ENCODE results near the gene TBC1D7.

TBC1D7 gene

DNA sequence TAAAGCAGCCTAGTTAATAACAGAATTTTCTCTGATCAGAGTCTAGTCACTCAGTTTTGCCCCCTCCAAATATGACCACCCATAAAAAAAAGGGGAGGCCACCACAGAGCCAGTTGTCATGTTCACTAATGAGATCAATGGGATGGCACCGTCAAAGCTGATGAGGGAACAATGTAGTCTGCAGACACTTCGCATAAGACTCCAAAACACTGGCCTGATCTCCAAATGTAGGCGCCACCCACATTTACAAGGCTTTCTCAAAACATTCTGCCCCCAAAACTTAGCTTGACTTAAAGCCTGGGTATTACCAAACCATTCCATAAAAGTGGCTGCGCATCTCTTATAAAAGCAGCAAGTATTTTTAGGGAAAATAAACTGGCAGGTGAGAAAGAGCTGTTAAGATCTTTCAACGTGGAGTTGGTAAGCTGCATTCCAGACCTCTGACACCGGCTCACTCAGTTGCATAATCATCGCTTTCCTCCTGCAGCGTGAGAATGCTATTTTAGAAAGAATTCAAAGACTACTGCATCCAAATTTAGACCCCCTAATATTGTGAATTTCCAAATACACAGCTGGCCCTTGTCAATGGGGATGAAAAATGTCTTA lies 59.3 kb downstream of the TBC1D7 start:
- peak; percentile 49 for DNase-seq (ENCODE audit: low read depth)
- H3K4me3 ChIP-seq (ENCODE audit: control insufficient read depth, low read depth, low read length) = no peak overlapping the region
- TF ChIP-seq, protein P1, sequence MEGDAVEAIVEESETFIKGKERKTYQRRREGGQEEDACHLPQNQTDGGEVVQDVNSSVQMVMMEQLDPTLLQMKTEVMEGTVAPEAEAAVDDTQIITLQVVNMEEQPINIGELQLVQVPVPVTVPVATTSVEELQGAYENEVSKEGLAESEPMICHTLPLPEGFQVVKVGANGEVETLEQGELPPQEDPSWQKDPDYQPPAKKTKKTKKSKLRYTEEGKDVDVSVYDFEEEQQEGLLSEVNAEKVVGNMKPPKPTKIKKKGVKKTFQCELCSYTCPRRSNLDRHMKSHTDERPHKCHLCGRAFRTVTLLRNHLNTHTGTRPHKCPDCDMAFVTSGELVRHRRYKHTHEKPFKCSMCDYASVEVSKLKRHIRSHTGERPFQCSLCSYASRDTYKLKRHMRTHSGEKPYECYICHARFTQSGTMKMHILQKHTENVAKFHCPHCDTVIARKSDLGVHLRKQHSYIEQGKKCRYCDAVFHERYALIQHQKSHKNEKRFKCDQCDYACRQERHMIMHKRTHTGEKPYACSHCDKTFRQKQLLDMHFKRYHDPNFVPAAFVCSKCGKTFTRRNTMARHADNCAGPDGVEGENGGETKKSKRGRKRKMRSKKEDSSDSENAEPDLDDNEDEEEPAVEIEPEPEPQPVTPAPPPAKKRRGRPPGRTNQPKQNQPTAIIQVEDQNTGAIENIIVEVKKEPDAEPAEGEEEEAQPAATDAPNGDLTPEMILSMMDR (conservative IDR thresholded peaks at IDR 0.05; ENCODE audit: control insufficient read depth, insufficient read depth, low read depth, low read length) = no peak

DNA sequence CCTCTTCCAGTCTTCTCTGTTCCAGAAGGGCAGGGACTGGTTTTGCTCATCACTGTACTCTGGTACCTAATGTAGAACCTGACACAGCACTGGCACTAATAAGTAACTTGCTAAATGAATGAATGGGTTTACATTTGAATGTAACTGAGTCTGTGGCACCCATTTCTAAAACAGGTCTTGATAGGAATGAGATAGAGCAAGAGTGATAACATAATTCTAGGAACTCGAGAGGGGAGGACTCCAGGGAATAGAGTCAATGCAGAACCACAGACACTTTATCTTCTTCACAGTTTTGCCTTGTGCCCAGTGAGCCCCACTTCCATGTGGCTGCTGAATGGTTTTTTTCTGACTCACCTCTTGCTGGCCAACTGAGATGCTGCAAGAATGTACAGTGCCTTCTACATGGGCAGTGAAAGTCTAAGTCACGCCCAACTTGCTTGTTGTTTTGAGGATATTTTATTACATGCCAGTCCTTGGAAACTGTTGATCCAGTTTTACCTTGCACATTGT lies 61.1 kb downstream of the TBC1D7 start:
- peak; percentile 33 for DNase-seq (ENCODE audit: low read depth)
- H3K4me3 ChIP-seq (ENCODE audit: control insufficient read depth, low read depth, low read length) = no peak overlapping the region
- TF ChIP-seq, protein P1 (conservative IDR thresholded peaks at IDR 0.05; ENCODE audit: control insufficient read depth, insufficient read depth, low read depth, low read length) = no peak

DNA sequence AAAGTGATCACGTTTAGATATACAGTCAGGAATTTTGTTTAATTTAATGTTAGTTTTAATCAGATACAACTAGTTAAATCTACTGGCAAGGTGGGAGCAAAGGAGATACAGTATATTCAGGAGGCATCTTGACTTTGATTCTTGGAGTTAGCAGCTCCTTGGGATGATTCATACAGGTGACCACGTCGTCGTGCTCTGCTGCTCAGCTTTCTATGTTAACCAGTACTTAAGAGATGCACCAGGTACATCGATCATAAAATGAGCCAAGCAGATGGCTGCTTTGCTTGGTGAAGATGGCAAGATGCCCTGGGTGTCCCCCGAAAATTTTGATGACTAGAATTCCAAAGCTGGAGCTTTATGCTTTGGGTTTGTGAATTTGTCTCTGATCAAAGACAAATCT lies 64.7 kb downstream of the TBC1D7 start:
- DNase-seq (ENCODE audit: low read depth) = no peak
- TF ChIP-seq, protein P1 (conservative IDR thresholded peaks at IDR 0.05; ENCODE audit: control insufficient read depth, insufficient read depth, low read depth, low read length) = no peak

DNA sequence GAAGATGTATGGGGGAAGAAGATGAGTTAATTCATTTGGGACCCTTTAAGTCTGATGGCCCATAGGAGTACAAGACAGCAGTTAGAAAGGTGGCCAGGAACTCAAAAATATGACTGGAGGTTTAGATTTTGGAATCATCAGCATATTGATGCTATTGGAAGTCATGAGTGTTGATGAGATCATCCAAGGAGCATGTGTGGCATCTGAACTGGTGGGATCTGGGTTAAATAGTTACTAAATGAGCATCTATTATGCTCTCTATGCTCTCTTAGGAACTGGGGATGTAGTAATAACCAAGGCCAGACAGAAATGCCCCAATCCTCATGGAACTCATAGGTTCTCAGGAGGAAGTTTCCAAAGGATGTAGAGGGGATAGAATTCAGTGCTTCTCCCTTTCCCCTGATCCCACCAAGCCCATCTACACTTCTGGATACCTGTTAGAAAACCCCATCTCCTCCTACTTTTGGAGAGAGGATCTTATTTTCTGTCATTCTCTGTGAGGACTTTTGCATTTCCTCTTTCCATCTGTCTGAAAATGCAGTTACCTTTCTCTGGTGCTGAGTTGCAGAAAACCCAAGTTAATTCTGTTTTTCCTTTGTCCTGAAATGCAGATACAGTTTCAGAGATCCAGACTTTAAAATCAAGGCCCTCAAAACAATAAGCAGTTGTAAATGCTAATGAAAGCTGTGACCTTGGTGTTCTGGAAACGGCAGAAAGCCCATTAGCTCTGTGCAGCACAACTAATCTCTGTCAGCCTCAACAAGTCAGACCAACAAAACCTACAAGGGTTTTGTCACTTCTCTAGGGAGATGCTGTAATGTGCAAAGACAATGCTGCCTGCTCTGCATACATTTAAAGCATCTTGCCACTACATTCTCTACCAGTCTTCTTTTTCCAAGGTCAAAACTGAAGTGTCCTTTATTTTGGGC lies 65.8 kb downstream of the TBC1D7 start:
- DNase-seq (ENCODE audit: low read depth) = peak; percentile 12
- TF ChIP-seq, protein P1 (conservative IDR thresholded peaks at IDR 0.05; ENCODE audit: control insufficient read depth, insufficient read depth, low read depth, low read length) = no peak
- no peak overlapping the region for H3K4me3 ChIP-seq (ENCODE audit: control insufficient read depth, low read depth, low read length)

More for the DNA sequence above, 64.7 kb downstream of the TBC1D7 start:
- H3K4me3 ChIP-seq (ENCODE audit: control insufficient read depth, low read depth, low read length) = no peak overlapping the region

DNA sequence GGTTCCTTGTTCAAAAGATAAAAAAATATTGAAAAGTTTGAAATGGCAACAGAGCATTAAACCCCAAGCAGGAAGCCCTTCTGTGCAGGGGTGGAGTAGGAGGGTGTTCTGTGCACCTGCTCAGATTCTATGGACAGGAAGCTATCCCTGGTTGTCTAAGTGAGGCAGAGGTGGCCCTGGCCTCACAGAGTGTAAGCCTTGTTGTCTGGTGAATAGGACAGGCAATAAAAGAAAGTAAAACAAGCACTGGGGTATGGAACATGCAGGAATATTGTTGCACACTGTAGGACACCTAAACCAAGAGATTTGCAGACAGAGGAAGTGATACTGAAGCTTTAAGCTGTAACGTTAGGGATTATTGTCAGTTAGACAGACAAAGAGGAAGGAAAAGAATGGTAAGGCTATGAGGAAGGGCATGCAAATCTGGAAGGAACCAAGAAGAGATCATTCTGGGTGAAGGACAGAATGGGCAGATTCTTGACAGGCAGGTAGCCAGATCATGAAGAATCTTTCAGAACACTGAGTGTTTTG lies 66.8 kb downstream of the TBC1D7 start:
- no peak for DNase-seq (ENCODE audit: low read depth)

DNA sequence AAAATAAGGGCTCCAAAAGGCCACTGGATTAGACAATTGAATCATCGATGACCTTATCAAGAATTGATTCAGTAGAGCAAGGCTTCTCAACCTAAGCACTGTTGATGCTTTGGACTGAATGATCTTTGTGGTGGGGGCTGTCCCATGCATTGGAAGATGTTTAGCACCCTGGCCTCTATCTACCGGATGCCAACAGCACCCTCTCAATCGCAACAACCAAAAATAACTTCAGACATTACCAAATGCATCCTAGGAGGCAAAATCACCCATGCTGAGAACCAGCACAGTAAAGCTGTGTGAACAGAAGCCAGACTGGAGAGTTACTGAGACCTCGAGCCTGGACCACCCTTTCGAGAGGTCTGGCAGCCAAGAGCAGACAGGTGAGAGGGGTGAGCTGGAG lies 67.5 kb downstream of the TBC1D7 start:
- no peak overlapping the region for H3K4me3 ChIP-seq (ENCODE audit: control insufficient read depth, low read depth, low read length)
- no peak for DNase-seq (ENCODE audit: low read depth)
- TF ChIP-seq, protein P1 (conservative IDR thresholded peaks at IDR 0.05; ENCODE audit: control insufficient read depth, insufficient read depth, low read depth, low read length) = no peak

More for the DNA sequence above, 66.8 kb downstream of the TBC1D7 start:
- no peak overlapping the region for H3K4me3 ChIP-seq (ENCODE audit: control insufficient read depth, low read depth, low read length)
- TF ChIP-seq, protein P1 (conservative IDR thresholded peaks at IDR 0.05; ENCODE audit: control insufficient read depth, insufficient read depth, low read depth, low read length) = no peak
